ENCODE results near the gene UCP2. TPM values are rescaled to one million over a fixed set of nuclear protein-coding genes. Genes with fewer than 3 reads are reported as not detected.

UCP2 gene
- total RNA-seq, 1 experiment from 2014 or later, result 2.0 TPM

GRCh38 chr11:73975479-73975757 is 7.2 kb downstream of the UCP2 start:
- no peak overlapping the region for H3K4me3 ChIP-seq

GRCh38 chr11:73974604-73975478 is 7.8 kb downstream of the UCP2 start:
- no peak for DNase-seq (ENCODE audit: low read depth in 1 of 2, low spot score in 2 of 2)
- H3K9me3 ChIP-seq (replicated peaks), result no peaks in the 10 kb centered on the region
- H3K36me3 ChIP-seq, result no peaks in the 10 kb centered on the region
- H3K27me3 ChIP-seq (replicated peaks), result no peaks in the 10 kb centered on the region
- H3K27ac ChIP-seq, result no peak overlapping the region
- H3K4me3 ChIP-seq, result no peak overlapping the region
- H3K4me1 ChIP-seq (replicated peaks), result no peaks in the 10 kb centered on the region

More at GRCh38 chr11:73975479-73975757, 7.2 kb downstream of the UCP2 start:
- DNase-seq (ENCODE audit: low read depth in 1 of 2, low spot score in 2 of 2), result no peak
- Histone ChIP-seq H3K9me3 (replicated peaks) (no peaks in the 10 kb centered on the region), H3K36me3 (no peaks in the 10 kb centered on the region), H3K4me1 (replicated peaks) (no peaks in the 10 kb centered on the region), H3K27ac (no peak overlapping the region), H3K27me3 (replicated peaks) (no peaks in the 10 kb centered on the region)

- Histone ChIP-seq H3K27ac (no peak overlapping the region), H3K4me3 (no peak overlapping the region), H3K4me1 (replicated peaks) (no peaks in the 10 kb centered on the region), H3K27me3 (replicated peaks) (no peaks in the 10 kb centered on the region), H3K9me3 (replicated peaks) (no peaks in the 10 kb centered on the region), H3K36me3 (no peaks in the 10 kb centered on the region)
- no peak for DNase-seq (ENCODE audit: low read depth in 1 of 2, low spot score in 2 of 2)
Observed at GRCh38 chr11:73972620-73973449, 9.8 kb downstream of the UCP2 start.

- H3K27me3 ChIP-seq (replicated peaks), result no peaks in the 10 kb centered on the region
- no peak for DNase-seq (ENCODE audit: low read depth in 1 of 2, low spot score in 2 of 2)
- no peaks in the 10 kb centered on the region for H3K4me1 ChIP-seq (replicated peaks)
- no peak overlapping the region for H3K4me3 ChIP-seq
- H3K27ac ChIP-seq, result no peak overlapping the region
- no peaks in the 10 kb centered on the region for H3K9me3 ChIP-seq (replicated peaks)
- no peaks in the 10 kb centered on the region for H3K36me3 ChIP-seq
Observed at GRCh38 chr11:73972187-73972586, 10.5 kb downstream of the UCP2 start.

GRCh38 chr11:73971175-73971719 is 11.4 kb downstream of the UCP2 start:
- Histone ChIP-seq H3K4me1 (replicated peaks) (no peaks in the 10 kb centered on the region), H3K9me3 (replicated peaks) (no peaks in the 10 kb centered on the region), H3K36me3 (no peaks in the 10 kb centered on the region), H3K27ac (no peak overlapping the region), H3K4me3 (no peak overlapping the region), H3K27me3 (replicated peaks) (no peaks in the 10 kb centered on the region)
- no peak for DNase-seq (ENCODE audit: low read depth in 1 of 2, low spot score in 2 of 2)

- Histone ChIP-seq H3K27me3 (replicated peaks) (no peaks in the 10 kb centered on the region), H3K27ac (no peak overlapping the region), H3K4me1 (replicated peaks) (no peaks in the 10 kb centered on the region), H3K4me3 (no peak overlapping the region), H3K9me3 (replicated peaks) (no peaks in the 10 kb centered on the region), H3K36me3 (no peaks in the 10 kb centered on the region)
- no peak for DNase-seq (ENCODE audit: low read depth in 1 of 2, low spot score in 2 of 2)
Observed at GRCh38 chr11:73969991-73970800, 12.4 kb downstream of the UCP2 start.

- Histone ChIP-seq H3K36me3 (no peaks in the 10 kb centered on the region), H3K4me3 (no peak overlapping the region), H3K4me1 (replicated peaks) (no peaks in the 10 kb centered on the region), H3K27me3 (replicated peaks) (no peaks in the 10 kb centered on the region), H3K27ac (no peak overlapping the region), H3K9me3 (replicated peaks) (no peaks in the 10 kb centered on the region)
- no peak for DNase-seq (ENCODE audit: low read depth in 1 of 2, low spot score in 2 of 2)
Observed at GRCh38 chr11:73969091-73969490, 13.6 kb downstream of the UCP2 start.

GRCh38 chr11:73968356-73968966 is 14.2 kb downstream of the UCP2 start:
- Histone ChIP-seq H3K27ac (no peak overlapping the region), H3K36me3 (no peaks in the 10 kb centered on the region), H3K27me3 (replicated peaks) (no peaks in the 10 kb centered on the region), H3K4me3 (no peak overlapping the region), H3K4me1 (replicated peaks) (no peaks in the 10 kb centered on the region), H3K9me3 (replicated peaks) (no peaks in the 10 kb centered on the region)
- no peak for DNase-seq (ENCODE audit: low read depth in 1 of 2, low spot score in 2 of 2)

- H3K4me1 ChIP-seq (replicated peaks), result no peaks in the 10 kb centered on the region
- no peaks in the 10 kb centered on the region for H3K36me3 ChIP-seq
- no peak overlapping the region for H3K27ac ChIP-seq
- no peak overlapping the region for H3K4me3 ChIP-seq
- no peaks in the 10 kb centered on the region for H3K9me3 ChIP-seq (replicated peaks)
- H3K27me3 ChIP-seq (replicated peaks), result no peaks in the 10 kb centered on the region
- no peak for DNase-seq (ENCODE audit: low read depth in 1 of 2, low spot score in 2 of 2)
Observed at GRCh38 chr11:73965764-73966121, 16.9 kb downstream of the UCP2 start.

GRCh38 chr11:73965076-73965763 is 17.4 kb downstream of the UCP2 start:
- H3K4me1 ChIP-seq (replicated peaks), result no peaks in the 10 kb centered on the region
- no peaks in the 10 kb centered on the region for H3K27me3 ChIP-seq (replicated peaks)
- H3K4me3 ChIP-seq, result no peak overlapping the region
- H3K27ac ChIP-seq, result no peak overlapping the region
- no peaks in the 10 kb centered on the region for H3K9me3 ChIP-seq (replicated peaks)
- H3K36me3 ChIP-seq, result no peaks in the 10 kb centered on the region
- no peak for DNase-seq (ENCODE audit: low read depth in 1 of 2, low spot score in 2 of 2)

GRCh38 chr11:73963861-73964260 is 18.8 kb downstream of the UCP2 start:
- no peaks in the 10 kb centered on the region for H3K27me3 ChIP-seq (replicated peaks)
- H3K36me3 ChIP-seq, result no peaks in the 10 kb centered on the region
- H3K4me3 ChIP-seq, result no peak overlapping the region
- DNase-seq (ENCODE audit: low read depth in 1 of 2, low spot score in 2 of 2), result no peak
- no peaks in the 10 kb centered on the region for H3K9me3 ChIP-seq (replicated peaks)
- no peaks in the 10 kb centered on the region for H3K4me1 ChIP-seq (replicated peaks)
- no peak overlapping the region for H3K27ac ChIP-seq

GRCh38 chr11:73962101-73962705 is 20.4 kb downstream of the UCP2 start:
- Histone ChIP-seq H3K4me1 (replicated peaks) (no peaks in the 10 kb centered on the region), H3K4me3 (no peak overlapping the region), H3K27ac (no peak overlapping the region), H3K36me3 (no peaks in the 10 kb centered on the region), H3K9me3 (replicated peaks) (no peaks in the 10 kb centered on the region), H3K27me3 (replicated peaks) (no peaks in the 10 kb centered on the region)
- DNase-seq (ENCODE audit: low read depth in 1 of 2, low spot score in 2 of 2), result no peak
